Upper lobe of right lung (tissue), 1 donor: ENCODE measurements around the gene GJC1. TPM values are rescaled to one million over a fixed set of nuclear protein-coding genes. Genes with fewer than 3 reads are reported as not detected.
A peak's percentile ranks its signal among the peaks of the same experiment; 100 is the strongest.

Experiments used
- ATAC-seq: fragments of 200-7000 bp; cut with Tn5 transposase; one replicate; pipeline ENCODE4 v1.9.1; 2020; ENCODE audit warnings: mild to moderate bottlenecking, moderate library complexity
- DNase-seq: peaks from one replicate; pipeline ENCODE4 v3.0.0-alpha.2; 2020
- H3K27ac ChIP-seq: fragments of 200-600 bp; one replicate; pipeline ENCODE4 v1.8.0; 2022
- H3K27me3 ChIP-seq: fragments of 200-600 bp; one replicate; pipeline ENCODE4 v1.8.0; 2022; ENCODE audit warnings: mild to moderate bottlenecking
- H3K36me3 ChIP-seq: fragments of 200-600 bp; one replicate; pipeline ENCODE4 v1.8.0; 2022
- H3K4me1 ChIP-seq: fragments of 200-600 bp; one replicate; pipeline ENCODE4 v1.8.0; 2022
- H3K4me3 ChIP-seq: fragments of 200-600 bp; one replicate; pipeline ENCODE4 v1.8.0; 2022; ENCODE audit warnings: mild to moderate bottlenecking
- H3K9me3 ChIP-seq: fragments of 200-600 bp; one replicate; pipeline ENCODE4 v1.8.0; 2022
- CTCF ChIP-seq: fragments of 200-600 bp; IDR thresholded peaks from one replicate; pipeline ENCODE4 v1.8.0; 2022; ENCODE audit warnings: antibody characterized with exemption
- intact Hi-C: fragments of 100-400 bp; cut with DNase I; formaldehyde crosslinking; loops from one replicate; pipeline ENCODE4 v1.11.0; 2022
- total RNA-seq: library from RNA; stranded (reverse); fragmentation: NEBNext Ultra II Directional; extraction: Animal tissue kit (Norgen Biotek cat#: 25700); gene quantifications from one replicate; pipeline ENCODE4 v1.2.1, GENCODE V29; 2021
- donor health status: DM: no; HTN: yes; CAD: no; lungs with severe emphysema.

Gene GJC1
- total RNA-seq, 1 donor from 2014 or later, result 22.8 TPM

GRCh38 chr17:44782326-44782850 is 47.7 kb downstream of the GJC1 start:
- Histone ChIP-seq H3K4me3 (no peak overlapping the region), H3K36me3 (no peaks in the 10 kb centered on the region), H3K4me1 (peaks cover 25% of the 10 kb centered on the region), H3K9me3 (no peaks in the 10 kb centered on the region), H3K27ac (peak overlapping the region; percentile 73), H3K27me3 (peaks cover 5% of the 10 kb centered on the region)
- DNase-seq (peak; percentile 49), ATAC-seq (no peak)
- intact Hi-C loops, result no loop called here
- no peak for TF ChIP-seq CTCF

DNA sequence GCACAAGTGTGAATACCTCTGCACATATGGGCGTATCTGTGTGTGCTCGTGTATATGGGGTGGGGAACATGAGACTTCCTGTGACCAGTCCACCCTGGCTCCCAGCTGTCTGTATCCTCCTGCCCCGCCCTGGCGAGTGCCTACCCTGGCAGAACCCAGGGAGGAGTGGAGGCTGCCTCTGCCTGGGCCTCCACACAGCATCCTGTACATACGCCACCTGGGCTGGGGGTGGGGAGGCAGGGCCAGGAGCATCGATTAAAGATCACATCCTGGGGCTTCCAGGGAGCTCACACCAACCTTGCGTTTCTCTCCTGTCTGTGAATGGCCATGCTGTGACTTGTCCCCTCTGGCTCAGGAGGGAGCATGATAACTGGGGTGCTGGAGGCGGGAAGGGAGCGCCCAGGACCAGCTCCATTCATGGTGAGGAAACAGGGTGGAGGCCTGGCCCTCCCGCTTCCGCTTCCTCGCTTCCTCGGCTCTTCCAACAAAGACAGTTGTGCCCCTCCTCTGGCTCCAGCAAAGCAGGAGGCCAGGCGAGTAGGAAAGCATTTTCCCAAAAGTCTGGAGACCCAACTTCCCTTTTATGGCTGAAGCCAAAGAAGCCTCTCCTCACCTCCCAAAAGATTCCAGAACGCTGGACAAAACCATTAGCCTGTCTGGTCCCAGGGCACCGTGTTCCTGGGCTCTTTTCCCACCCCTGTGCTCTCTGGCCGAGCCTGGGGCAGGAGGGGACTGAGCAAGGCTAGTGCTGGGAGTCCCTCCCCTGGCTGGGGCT is 48.3 kb downstream of the GJC1 start:
- Histone ChIP-seq H3K27me3 (peaks cover 5% of the 10 kb centered on the region), H3K27ac (peak overlapping the region; percentile 73), H3K9me3 (no peaks in the 10 kb centered on the region), H3K4me1 (peaks cover 23% of the 10 kb centered on the region), H3K36me3 (no peaks in the 10 kb centered on the region), H3K4me3 (no peak overlapping the region)
- DNase-seq (peak; percentile 65), ATAC-seq (peak; percentile 24)
- intact Hi-C loops, result no loop called here
- TF ChIP-seq CTCF, result no peak

DNA sequence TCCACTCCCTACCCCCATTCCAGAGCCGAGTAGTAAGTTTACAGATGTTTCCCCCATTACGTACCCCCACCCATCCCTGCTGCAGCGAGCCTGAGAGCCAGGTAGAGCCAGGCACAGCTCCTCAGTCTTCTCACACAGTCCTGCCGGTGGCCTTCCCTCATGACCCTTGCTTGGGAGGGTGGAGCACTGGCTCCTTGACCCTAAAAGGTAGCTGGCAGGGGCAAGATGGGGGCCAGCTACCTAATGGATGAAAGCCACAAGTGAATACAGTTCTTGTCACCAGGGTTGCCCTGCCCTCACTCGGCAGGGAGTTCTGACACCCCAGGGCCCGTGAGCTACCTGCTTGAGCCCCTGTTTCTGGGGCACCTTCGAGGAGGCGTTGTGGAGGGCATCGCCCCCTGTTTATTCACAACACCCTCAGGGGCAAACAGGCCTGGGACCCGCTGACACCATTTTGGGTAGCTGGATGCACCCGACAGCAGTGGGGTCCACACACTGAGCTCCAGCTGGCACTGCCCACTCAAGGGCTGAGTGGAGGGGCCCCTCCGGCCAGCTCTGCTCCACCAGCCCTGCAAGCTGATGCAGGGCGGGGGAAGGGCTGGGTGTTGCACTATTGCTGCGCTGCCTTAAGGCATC is 49.1 kb downstream of the GJC1 start:
- ATAC-seq (no peak), DNase-seq (peak; percentile 43)
- Histone ChIP-seq H3K27ac (no peak overlapping the region), H3K4me1 (peaks cover 16% of the 10 kb centered on the region), H3K27me3 (peaks cover 5% of the 10 kb centered on the region), H3K9me3 (no peaks in the 10 kb centered on the region), H3K4me3 (no peak overlapping the region), H3K36me3 (no peaks in the 10 kb centered on the region)
- intact Hi-C loops, result no loop called here
- no peak for TF ChIP-seq CTCF

DNA sequence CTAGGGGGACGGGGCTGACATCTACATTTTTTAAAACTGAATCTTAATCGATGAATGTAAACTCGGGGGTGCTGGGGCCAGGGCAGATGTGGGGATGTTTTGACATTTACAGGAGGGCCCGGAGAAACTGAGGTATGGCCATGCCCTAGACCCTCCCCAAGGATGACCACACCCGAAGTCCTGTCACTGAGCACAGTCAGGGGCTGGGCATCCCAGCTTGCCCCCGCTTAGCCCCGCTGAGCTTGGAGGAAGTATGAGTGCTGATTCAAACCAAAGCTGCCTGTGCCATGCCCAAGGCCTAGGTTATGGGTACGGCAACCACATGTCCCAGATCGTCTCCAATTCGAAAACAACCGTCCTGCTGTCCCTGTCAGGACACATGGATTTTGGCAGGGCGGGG is 49.9 kb downstream of the GJC1 start:
- Histone ChIP-seq H3K4me1 (peaks cover 16% of the 10 kb centered on the region), H3K27me3 (peaks cover 5% of the 10 kb centered on the region), H3K36me3 (no peaks in the 10 kb centered on the region), H3K4me3 (no peak overlapping the region), H3K9me3 (no peaks in the 10 kb centered on the region), H3K27ac (no peak overlapping the region)
- TF ChIP-seq CTCF, result no peak
- intact Hi-C loops, result no loop called here
- DNase-seq (no peak), ATAC-seq (no peak)

DNA sequence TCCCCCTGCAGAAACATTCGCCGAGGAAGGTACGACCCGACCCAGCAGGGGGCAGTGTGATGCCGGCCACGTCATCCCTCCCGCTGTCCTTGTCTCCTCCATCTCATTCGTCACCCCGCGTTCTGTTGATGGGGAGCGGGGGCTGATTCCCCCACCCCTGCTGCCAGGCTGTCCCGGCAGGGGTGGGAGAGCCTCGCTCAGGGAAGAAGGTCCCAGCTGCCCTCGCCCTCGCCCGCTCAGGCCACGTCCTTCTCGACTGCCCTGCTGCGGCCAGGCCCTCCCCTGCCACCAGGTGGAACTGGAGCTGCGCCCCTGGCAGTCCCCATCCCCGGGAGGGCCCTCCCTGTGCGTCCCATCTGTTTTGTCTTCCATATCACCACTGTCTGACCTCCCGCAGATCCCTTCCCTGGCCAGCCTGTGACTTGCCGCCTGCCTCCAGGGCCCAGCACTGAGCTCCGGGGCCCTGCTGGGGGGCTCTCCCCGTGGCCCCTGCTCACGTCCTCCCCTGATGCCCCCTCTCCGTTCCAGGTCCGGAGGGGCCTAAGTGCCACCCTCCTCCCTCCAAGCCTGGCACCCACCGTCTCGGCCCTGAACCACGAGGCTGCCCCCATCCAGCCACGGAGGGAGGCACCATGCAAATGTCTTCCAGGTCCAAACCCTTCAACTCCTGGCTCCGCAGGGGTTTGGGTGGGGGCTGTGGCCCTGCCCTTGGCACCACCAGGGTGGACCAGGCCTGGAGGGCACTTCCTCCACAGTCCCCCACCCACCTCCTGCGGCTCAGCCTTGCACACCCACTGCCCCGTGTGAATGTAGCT is 50.7 kb downstream of the GJC1 start:
- TF ChIP-seq CTCF, result peak; percentile 88
- peak; percentile 53 for ATAC-seq

More for the DNA sequence above, 50.7 kb downstream of the GJC1 start:
- intact Hi-C loops, result loop anchor here (5.0 kb wide), 1 partner anchor 88 kb away; no protein-coding TSS in a partner anchor
- DNase-seq, result peak; percentile 87
- peaks cover 19% of the 10 kb centered on the region for H3K4me1 ChIP-seq
- peak overlapping the region; percentile 35 for H3K4me3 ChIP-seq
- no peaks in the 10 kb centered on the region for H3K36me3 ChIP-seq
- no peaks in the 10 kb centered on the region for H3K9me3 ChIP-seq
- no peak overlapping the region for H3K27ac ChIP-seq
- peaks cover 5% of the 10 kb centered on the region for H3K27me3 ChIP-seq
